ENCODE data around the gene HOXB3. TPM values are rescaled to one million over a fixed set of nuclear protein-coding genes. Genes with fewer than 3 reads are reported as not detected.

HOXB3 gene
- total and polyA plus RNA-seq, 8 donors: 1.1 to 5.6 (median 2.0) TPM

DNA sequence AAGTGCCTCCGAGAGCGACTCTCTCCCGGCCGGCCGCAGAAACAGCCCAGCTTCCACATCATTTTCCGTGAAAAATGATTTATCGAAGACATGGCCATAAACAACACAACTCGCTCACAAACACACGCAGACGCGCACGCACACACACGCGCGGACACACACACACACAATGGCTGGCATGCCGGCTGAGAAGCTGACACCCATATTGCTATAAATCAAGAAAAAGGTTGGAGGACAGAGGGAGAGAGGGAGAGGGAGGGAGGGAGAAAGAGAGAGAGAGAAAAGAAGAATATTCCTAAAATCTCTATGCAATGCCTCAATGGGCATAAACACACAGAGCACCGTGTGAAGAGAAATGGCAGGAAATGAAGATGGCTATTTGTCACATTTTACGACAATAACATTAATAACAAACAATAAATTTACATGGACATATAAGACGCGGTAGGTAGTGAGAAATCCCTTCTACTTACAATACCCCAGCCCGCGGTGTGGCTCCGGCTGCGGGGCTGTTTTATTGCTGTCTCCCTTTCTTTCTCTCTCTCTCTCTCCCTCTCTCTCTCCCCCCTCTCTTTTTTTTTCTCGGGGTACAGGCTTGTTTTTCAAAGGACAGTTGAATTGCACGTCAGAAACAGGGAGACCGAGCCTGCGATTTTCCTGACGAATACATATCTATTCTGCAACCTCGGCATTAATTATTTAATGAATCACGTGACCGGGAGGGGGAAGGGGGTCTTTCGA, 21.4 kb downstream of the HOXB3 start:
- 8 to 9% methylated on average over 33 of the region's 33 CpGs for WGBS, 2 donors
- TF ChIP-seq, protein P1, sequence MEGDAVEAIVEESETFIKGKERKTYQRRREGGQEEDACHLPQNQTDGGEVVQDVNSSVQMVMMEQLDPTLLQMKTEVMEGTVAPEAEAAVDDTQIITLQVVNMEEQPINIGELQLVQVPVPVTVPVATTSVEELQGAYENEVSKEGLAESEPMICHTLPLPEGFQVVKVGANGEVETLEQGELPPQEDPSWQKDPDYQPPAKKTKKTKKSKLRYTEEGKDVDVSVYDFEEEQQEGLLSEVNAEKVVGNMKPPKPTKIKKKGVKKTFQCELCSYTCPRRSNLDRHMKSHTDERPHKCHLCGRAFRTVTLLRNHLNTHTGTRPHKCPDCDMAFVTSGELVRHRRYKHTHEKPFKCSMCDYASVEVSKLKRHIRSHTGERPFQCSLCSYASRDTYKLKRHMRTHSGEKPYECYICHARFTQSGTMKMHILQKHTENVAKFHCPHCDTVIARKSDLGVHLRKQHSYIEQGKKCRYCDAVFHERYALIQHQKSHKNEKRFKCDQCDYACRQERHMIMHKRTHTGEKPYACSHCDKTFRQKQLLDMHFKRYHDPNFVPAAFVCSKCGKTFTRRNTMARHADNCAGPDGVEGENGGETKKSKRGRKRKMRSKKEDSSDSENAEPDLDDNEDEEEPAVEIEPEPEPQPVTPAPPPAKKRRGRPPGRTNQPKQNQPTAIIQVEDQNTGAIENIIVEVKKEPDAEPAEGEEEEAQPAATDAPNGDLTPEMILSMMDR (IDR thresholded peaks at IDR 0.05): no peak
- peak overlapping the region in 1 of 4 donors; percentile 5 for H3K4me3 ChIP-seq
- H3K27me3 ChIP-seq: peaks cover 0 to 23% (median 2%) of the 10 kb centered on the region in 4 donors
- DNase-seq (no peak), ATAC-seq (no peak), FAIRE-seq (no peak)
- no peaks in the 10 kb centered on the region for H3K9me3 ChIP-seq
- H3K4me1 ChIP-seq: no peaks in the 10 kb centered on the region
- no peaks in the 10 kb centered on the region for H3K36me3 ChIP-seq
- H3K27ac ChIP-seq: no peak overlapping the region
- intact Hi-C loops (cut with DNase I): no loop called here

DNA sequence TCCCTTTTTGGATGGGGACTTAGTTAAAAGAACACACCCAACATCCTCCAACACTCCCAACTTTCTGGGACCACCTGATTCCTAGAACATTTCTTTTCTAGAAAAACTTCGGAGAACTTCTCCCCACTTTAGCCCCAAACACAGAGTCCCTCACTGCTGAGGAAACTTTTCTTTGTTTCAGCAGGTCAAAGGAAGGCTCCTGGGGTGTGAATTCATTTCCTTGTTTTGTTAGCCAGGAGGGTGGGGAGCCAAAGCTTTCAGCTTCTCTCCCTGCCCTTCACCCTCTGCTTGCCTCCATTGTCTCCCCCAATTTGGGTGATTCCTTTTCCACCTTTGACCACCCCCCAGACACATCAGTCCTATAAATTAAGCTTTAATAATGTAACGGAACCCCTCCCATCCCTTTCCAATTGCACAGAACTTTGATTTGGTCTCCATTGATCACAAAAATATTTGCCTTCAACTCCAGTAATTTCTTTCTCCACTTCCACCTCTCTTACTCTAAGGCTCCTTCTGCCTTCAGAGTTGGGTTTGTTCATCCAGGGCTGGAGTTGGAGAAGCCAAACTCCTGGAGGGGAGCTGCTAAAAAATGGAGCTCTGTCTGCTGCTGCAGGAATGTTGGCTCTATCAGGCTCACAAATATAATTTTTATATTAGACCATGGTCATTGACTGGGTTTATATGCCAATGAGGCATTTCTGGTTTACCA, 22.2 kb downstream of the HOXB3 start:
- intact Hi-C loops (cut with DNase I): no loop called here
- TF ChIP-seq, protein P1 (IDR thresholded peaks at IDR 0.05): no peak
- Histone ChIP-seq H3K4me3 (no peak overlapping the region), H3K4me1 (no peaks in the 10 kb centered on the region), H3K27ac (no peak overlapping the region), H3K27me3 (peaks cover 0 to 27% (median 2%) of the 10 kb centered on the region in 4 donors), H3K9me3 (no peaks in the 10 kb centered on the region), H3K36me3 (no peaks in the 10 kb centered on the region)
- FAIRE-seq: no peak
- WGBS, 2 donors: 36 to 45% methylated on average over 2 of the region's 2 CpGs
- no peak for DNase-seq
- ATAC-seq: no peak

DNA sequence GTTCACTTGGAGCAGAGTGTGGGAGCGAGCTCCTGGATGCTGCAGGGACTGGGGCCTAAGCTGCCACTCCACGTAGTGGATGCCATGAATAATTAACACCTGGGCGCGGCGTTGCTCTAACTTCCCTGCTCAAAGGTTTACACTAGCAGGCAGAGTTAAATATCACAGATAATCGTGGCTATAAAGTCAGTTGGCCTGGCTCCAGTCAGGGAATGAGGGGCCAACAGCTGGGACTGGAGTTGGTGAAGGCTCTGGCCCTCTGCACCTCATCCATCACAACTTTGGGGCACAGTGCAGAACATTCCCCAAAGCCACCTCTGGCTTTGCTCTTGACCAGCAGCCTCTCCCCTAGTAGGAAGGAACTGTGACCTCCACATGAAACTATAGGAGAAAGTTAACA, 22.8 kb downstream of the HOXB3 start:
- H3K9me3 ChIP-seq: no peaks in the 10 kb centered on the region
- FAIRE-seq (no peak), DNase-seq (no peak), ATAC-seq (no peak)
- H3K4me3 ChIP-seq: no peak overlapping the region
- intact Hi-C loops (cut with DNase I): no loop called here
- 41 to 44% methylated on average over 6 of the region's 6 CpGs for WGBS, 2 donors
- TF ChIP-seq, protein P1 (IDR thresholded peaks at IDR 0.05): no peak
- peaks cover 0 to 28% (median 2%) of the 10 kb centered on the region in 4 donors for H3K27me3 ChIP-seq
- no peaks in the 10 kb centered on the region for H3K36me3 ChIP-seq
- no peaks in the 10 kb centered on the region for H3K4me1 ChIP-seq
- no peak overlapping the region for H3K27ac ChIP-seq

DNA sequence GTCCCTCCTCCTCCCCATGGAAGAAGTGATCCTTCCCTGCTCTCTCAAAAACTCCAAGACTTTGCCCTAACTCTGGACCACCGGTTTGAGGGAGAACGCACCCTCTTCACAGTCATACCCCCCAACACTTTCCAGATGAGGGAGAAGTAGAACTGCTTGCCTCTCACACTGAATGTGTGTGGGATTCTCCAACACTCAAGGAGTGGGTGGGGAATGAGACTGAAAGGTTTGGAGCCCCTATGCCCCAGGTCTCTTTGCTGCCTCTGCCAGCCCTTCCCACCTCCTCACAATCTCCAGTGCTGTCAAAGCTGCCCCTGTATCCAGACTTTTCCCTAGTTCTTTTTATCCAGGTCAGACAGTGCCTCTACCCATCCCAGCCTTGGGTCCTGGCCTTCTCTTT, 23.3 kb downstream of the HOXB3 start:
- Histone ChIP-seq H3K4me3 (no peak overlapping the region), H3K27me3 (peaks cover 0 to 28% (median 2%) of the 10 kb centered on the region in 4 donors), H3K4me1 (no peaks in the 10 kb centered on the region), H3K9me3 (no peaks in the 10 kb centered on the region), H3K36me3 (no peaks in the 10 kb centered on the region), H3K27ac (no peak overlapping the region)
- 36 to 53% methylated on average over 2 of the region's 2 CpGs for WGBS, 2 donors
- ATAC-seq: no peak
- no peak for DNase-seq
- TF ChIP-seq, protein P1 (IDR thresholded peaks at IDR 0.05): no peak
- intact Hi-C loops (cut with DNase I): no loop called here
- no peak for FAIRE-seq

All from pancreas (tissue), 10 donors.